K562 (cell line): ENCODE data around the gene NTPCR. TPM values are rescaled to one million over a fixed set of nuclear protein-coding genes. Genes with fewer than 3 reads are reported as not detected.

Source experiments
- ATAC-seq: fragments of 200-7000 bp; cut with Tn5 transposase; 3 replicates; pipeline ENCODE4 v1.9.1; 2020; ENCODE audit warnings: moderate library complexity
- BruUV-seq: library from RNA; stranded (reverse); fragments of 400-500 nt; replicated peaks from 2 replicates; lab custom pipeline; 2021; lab: Mats Ljungman, UMichigan
- CTCF ChIA-PET: fragments of 300-600 bp; formaldehyde crosslinking; extraction: SDS; loops from one replicate; lab custom pipeline; 2021; ENCODE audit warnings: low intra/inter-chr PET ratio; lab: Yijun Ruan, JAX
- POLR2A ChIA-PET: fragments of 300-600, 350-650 bp; sonication (Branson Sonifier 250); formaldehyde crosslinking; extraction: SDS; loops from one replicate; lab custom pipeline; 2021; ENCODE audit warnings: antibody characterized with exemption, inconsistent platforms; lab: Yijun Ruan, JAX
- DNase-seq, 4 experiments: peaks; one replicate each; pipeline versions ENCODE4 v3.0.0 to v3.0.0-alpha.2; 2011 to 2018; ENCODE audit warnings: low spot score in 3 of 4, mixed read lengths in 3 of 4; ENCODE audit errors: extremely low read depth in 1 of 4
- FAIRE-seq: peaks from 2 replicates; lab custom pipeline; 2011; peaks lifted over from hg19 to GRCh38; lab: Jason Lieb, UNC
- H2AFZ ChIP-seq: 2 replicates; pipeline ENCODE4 v1.6.0; 2011; ENCODE audit warnings: low read depth, low read length, control low read depth, inconsistent platforms
- H3K27ac ChIP-seq: fragments of 200-600 bp; 3 replicates; pipeline ENCODE4 v1.8.0; 2011; ENCODE audit warnings: low read depth, mild to moderate bottlenecking, control low read depth, inconsistent platforms, low read length, moderate library complexity, mixed read lengths; ENCODE audit errors: extremely low read depth
- H3K27me3 ChIP-seq, 2 experiments: fragments of 300-600 bp in 1 of 2; 2 replicates in 1 of 2; 3 replicates in 1 of 2; pipeline versions ENCODE4 v1.6.0 to v1.8.0; 2011; ENCODE audit warnings: inconsistent platforms in 2 of 2, low read length in 2 of 2, mild to moderate bottlenecking in 1 of 2, mixed read lengths in 1 of 2, moderate library complexity in 1 of 2; ENCODE audit not compliant: control insufficient read depth in 2 of 2, insufficient read depth in 2 of 2
- H3K36me3 ChIP-seq: fragments of 300-600 bp; 3 replicates; pipeline ENCODE4 v1.8.0; 2011; ENCODE audit warnings: mild to moderate bottlenecking, low read length, inconsistent platforms; ENCODE audit not compliant: control insufficient read depth, insufficient read depth
- H3K4me1 ChIP-seq, 2 experiments: fragments of 200-600 bp in 1 of 2; replicated peaks in 1 of 2; 2 replicates in 1 of 2; 3 replicates in 1 of 2; pipeline versions ENCODE4 v1.5.1 to v1.8.0; 2011; ENCODE audit warnings: inconsistent platforms in 2 of 2, low read length in 2 of 2, mild to moderate bottlenecking in 1 of 2, mixed read lengths in 1 of 2, moderate library complexity in 1 of 2; ENCODE audit not compliant: control insufficient read depth in 2 of 2, insufficient read depth in 2 of 2
- H3K4me2 ChIP-seq: 2 replicates; pipeline ENCODE4 v1.6.1; 2011; ENCODE audit warnings: low read length, control low read depth, inconsistent platforms, mixed read lengths; ENCODE audit not compliant: insufficient read depth
- H3K4me3 ChIP-seq: fragments of 200-600 bp; sonication (generic), shearing (Covaris generic); 2 replicates; pipeline ENCODE4 v1.5.1; 2016; ENCODE audit warnings: control low read depth, inconsistent platforms
- H3K79me2 ChIP-seq: fragments of 200-600 bp; 3 replicates; pipeline ENCODE4 v1.8.0; 2011; ENCODE audit warnings: low read length, inconsistent platforms; ENCODE audit not compliant: control insufficient read depth, insufficient read depth
- H3K9ac ChIP-seq, 2 experiments: 2 replicates each; pipeline versions ENCODE4 v1.6.0 to v1.6.1; 2011; ENCODE audit warnings: low read depth in 2 of 2, low read length in 2 of 2, control low read depth in 1 of 2, inconsistent platforms in 1 of 2, mild to moderate bottlenecking in 1 of 2, mixed read lengths in 1 of 2; ENCODE audit not compliant: insufficient read depth in 1 of 2
- H3K9me1 ChIP-seq: one replicate; pipeline ENCODE4 v1.6.0; 2011; ENCODE audit warnings: inconsistent platforms, mild to moderate bottlenecking, low read length, moderate library complexity; ENCODE audit not compliant: control insufficient read depth, insufficient read depth
- H3K9me3 ChIP-seq: replicated peaks from 2 replicates; pipeline ENCODE4 v1.5.1; 2011; ENCODE audit warnings: low read depth, low read length, inconsistent platforms; ENCODE audit not compliant: control insufficient read depth, insufficient read depth
- H4K20me1 ChIP-seq: replicated peaks from 2 replicates; pipeline ENCODE4 v1.6.1; 2011; ENCODE audit warnings: low read length, inconsistent platforms, mixed read lengths; ENCODE audit not compliant: control insufficient read depth, insufficient read depth
- EGR1 ChIP-seq: fragments of 450-650 bp; conservative IDR thresholded peaks from 2 replicates; pipeline ENCODE4 v1.6.1; 2017; ENCODE audit warnings: mild to moderate bottlenecking
- HDGF ChIP-seq: fragments of 450-650 bp; IDR thresholded peaks from 2 replicates; pipeline ENCODE4 v1.6.1; 2016
- HLTF ChIP-seq: fragments of 450-650 bp; IDR thresholded peaks from 2 replicates; pipeline ENCODE4 v1.6.1; 2016
- MED1 ChIP-seq: sonication (generic); formaldehyde crosslinking; IDR thresholded peaks from 2 replicates; pipeline ENCODE4 v1.8.1; 2023; ENCODE audit warnings: missing genetic modification reagents, borderline replicate concordance
- NFYB ChIP-seq: IDR thresholded peaks from 2 replicates; pipeline ENCODE4 v1.6.1; 2011; ENCODE audit warnings: mild to moderate bottlenecking, moderate library complexity; ENCODE audit not compliant: insufficient read length; ENCODE audit errors: extremely low read depth
- STAG1 ChIP-seq: sonication (generic); formaldehyde crosslinking; IDR thresholded peaks from 2 replicates; pipeline ENCODE4 v1.5.0; 2020; ENCODE audit warnings: missing genetic modification reagents, borderline replicate concordance
- TRIM28 ChIP-seq: fragments of 450-650 bp; IDR thresholded peaks from 2 replicates; pipeline ENCODE4 v1.6.1; 2017
- ZBTB17 ChIP-seq: fragments of 450-650 bp; formaldehyde crosslinking; IDR thresholded peaks from 2 replicates; pipeline ENCODE4 v1.4.0; 2020; ENCODE audit warnings: mild to moderate bottlenecking
- ZNF311 ChIP-seq: fragments of 250-450 bp; sonication (Bioruptor Pico); IDR thresholded peaks from 2 replicates; pipeline ENCODE4 v1.4.0; 2020; ENCODE audit warnings: mild to moderate bottlenecking, moderate library complexity
- WGBS: fragments of 100-300 bp; shearing (Covaris generic); methylation state at CpG from one replicate; pipeline ENCODE4 v1.1.6; 2016; ENCODE audit warnings: low coverage, mixed read lengths; ENCODE audit not compliant: insufficient coverage; ENCODE audit errors: missing lambda C conversion rate; 5-methylcytosine and 5-hydroxymethylcytosine counted together
- in situ Hi-C: fragments of 300-500 bp; cut with MboI; formaldehyde crosslinking; loops from 4 replicates; pipeline ENCODE4 v1.15.0; 2018; ENCODE audit warnings: inconsistent platforms, mixed read lengths
- intact Hi-C: fragments of 100-400 bp; cut with micrococcal nuclease; formaldehyde crosslinking; loops from 2 replicates; pipeline ENCODE4 v1.14.2; 2022
- polyA plus RNA-seq, 8 experiments: library from polyadenylated mRNA; depleted of rRNA in 4 of 8; stranded (reverse) in 5 of 8; unstranded in 3 of 8; fragments of >200 nt; fragmentation: Nextera tagmentation in 2 of 8; fragmentation: Illumina TruSeq in 1 of 8; extraction: Ambion mirVana in 2 of 8; extraction: Trizol in 1 of 8; gene quantifications; 2 replicates each; pipeline versions ENCODE4 v1.2.1 to v1.2.3, GENCODE V29; 2011 to 2014; ENCODE audit warnings: inconsistent platforms in 1 of 8, missing spikeins in 1 of 8
- total RNA-seq, 7 experiments: library from RNA; depleted of rRNA in 6 of 7; stranded (reverse); fragments of >200 nt in 6 of 7; fragmentation: Illumina TruSeq in 2 of 7; extraction: Trizol in 2 of 7; gene quantifications; 2 replicates each; pipeline versions ENCODE4 v1.2.1 to v1.2.3, GENCODE V29; 2011 to 2021; ENCODE audit warnings: low replicate concordance in 1 of 7

NTPCR gene
- total and polyA plus RNA-seq, 9 of the 15 experiments (the other 6 are each of a cell fraction or from before 2014, with no cell fraction given) = 19.3 to 105 (median 48.8) TPM

GRCh38 chr1:232990176-232991128 is 40.0 kb downstream of the NTPCR start:
- in situ Hi-C loops (no loop called here), intact Hi-C loops (no loop called here)
- H3K36me3 ChIP-seq = no peaks in the 10 kb centered on the region
- FAIRE-seq = no peak
- H3K9me3 ChIP-seq = no peaks in the 10 kb centered on the region
- no peaks in the 10 kb centered on the region for H4K20me1 ChIP-seq
- POLR2A ChIA-PET = interaction anchor here (0.6 to 0.8 kb wide), 3 partner anchors 15 to 982 kb away, joined by 3 read pairs; no protein-coding TSS in a partner anchor
- H2AFZ ChIP-seq = no peak overlapping the region
- H3K27ac ChIP-seq = no peak overlapping the region
- CTCF ChIA-PET = no interaction called here
- H3K79me2 ChIP-seq = no peaks in the 10 kb centered on the region
- BruUV-seq = no TSS peak
- TF ChIP-seq MED1 (CRISPR knock-in tag) (no peak), ZBTB17 (peak; percentile 89)
- peaks cover 0 to 9% of the 10 kb centered on the region in 2 experiments; a peak in 3 of 5 replicates for H3K4me1 ChIP-seq
- H3K27me3 ChIP-seq = peaks cover 16 to 55% of the 10 kb centered on the region in 2 experiments; a peak in 4 of 5 replicates
- 2% methylated on average over 20 of the region's 20 CpGs for WGBS
- no peaks in the 10 kb centered on the region for H3K9me1 ChIP-seq
- no peak overlapping the region for H3K9ac ChIP-seq
- no peak overlapping the region for H3K4me3 ChIP-seq
- no peak overlapping the region for H3K4me2 ChIP-seq
- ATAC-seq = no peak; the same call in 2 of the 3 replicates
- no peak for DNase-seq

GRCh38 chr1:232991238-232991637 is 40.8 kb downstream of the NTPCR start:
- Histone ChIP-seq H3K9me3 (no peaks in the 10 kb centered on the region), H3K4me3 (no peak overlapping the region), H3K4me2 (no peak overlapping the region), H3K27me3 (peaks cover 12 to 47% of the 10 kb centered on the region in 2 experiments; a peak in 3 of 5 replicates), H3K4me1 (peaks cover 0 to 4% of the 10 kb centered on the region in 2 experiments; a peak in 3 of 5 replicates), H3K9me1 (no peaks in the 10 kb centered on the region), H3K9ac (no peak overlapping the region), H4K20me1 (no peaks in the 10 kb centered on the region), H3K79me2 (no peaks in the 10 kb centered on the region), H3K27ac (no peak overlapping the region), H3K36me3 (no peaks in the 10 kb centered on the region), H2AFZ (no peak overlapping the region)
- DNase-seq (no peak), FAIRE-seq (no peak), ATAC-seq (no peak)
- in situ Hi-C loops = no loop called here
- 0% methylated on average over 5 of the region's 7 CpGs for WGBS
- intact Hi-C loops = no loop called here
- ChIA-PET CTCF (no interaction called here), POLR2A (interaction anchor here (0.6 kb wide), 2 partner anchors 9 to 981 kb away, joined by 3 read pairs; no protein-coding TSS in a partner anchor)
- no TSS peak for BruUV-seq
- TF ChIP-seq HLTF = no peak
- no peak for TF ChIP-seq NFYB
- TF ChIP-seq EGR1 = peak; percentile 71
- no peak for TF ChIP-seq STAG1
- no peak for TF ChIP-seq ZNF311 (CRISPR knock-in tag)
- no peak for TF ChIP-seq TRIM28
- no peak for TF ChIP-seq HDGF
